H9 (cell line): ENCODE results near the gene KLK3. TPM values are rescaled to one million over a fixed set of nuclear protein-coding genes. Genes with fewer than 3 reads are reported as not detected.

Experiments used
- DNase-seq: peaks from one replicate; pipeline ENCODE4 v3.0.0-alpha.2; 2017
- H2AFZ ChIP-seq: one replicate; pipeline ENCODE4 v1.6.1; 2013; ENCODE audit warnings: mild to moderate bottlenecking, low read length, control low read depth, moderate library complexity
- H2AK5ac ChIP-seq: 2 replicates; pipeline ENCODE4 v1.6.1; 2013; ENCODE audit warnings: low read length, control low read depth, mixed read lengths; ENCODE audit not compliant: insufficient read length
- H2BK120ac ChIP-seq: one replicate; pipeline ENCODE4 v1.6.1; 2013; ENCODE audit warnings: low read depth, mild to moderate bottlenecking, low read length, control low read depth, inconsistent platforms; ENCODE audit not compliant: poor library complexity, severe bottlenecking
- H2BK12ac ChIP-seq: 2 replicates; pipeline ENCODE4 v1.6.1; 2013; ENCODE audit warnings: low read length, control low read depth, mixed read lengths, low read depth; ENCODE audit not compliant: insufficient read length
- H2BK15ac ChIP-seq: 2 replicates; pipeline ENCODE4 v1.6.1; 2013; ENCODE audit warnings: low read depth, low read length, control low read depth
- H2BK20ac ChIP-seq: one replicate; pipeline ENCODE4 v1.6.1; 2013; ENCODE audit warnings: low read depth, mild to moderate bottlenecking, low read length, control low read depth, inconsistent platforms; ENCODE audit not compliant: poor library complexity, severe bottlenecking
- H2BK5ac ChIP-seq: 2 replicates; pipeline ENCODE4 v1.6.1; 2013; ENCODE audit warnings: low read length, control low read depth, mixed read lengths; ENCODE audit not compliant: insufficient read length
- H3K14ac ChIP-seq: 2 replicates; pipeline ENCODE4 v1.6.1; 2013; ENCODE audit warnings: low read length, control low read depth; ENCODE audit not compliant: insufficient read depth
- H3K18ac ChIP-seq: 2 replicates; pipeline ENCODE4 v1.6.1; 2013; ENCODE audit warnings: low read depth, mild to moderate bottlenecking, mixed read lengths, low read length, control low read depth; ENCODE audit not compliant: insufficient read length
- H3K23ac ChIP-seq: 2 replicates; pipeline ENCODE4 v1.6.1; 2013; ENCODE audit warnings: low read length, control low read depth, mixed read lengths, low read depth; ENCODE audit not compliant: insufficient read length
- H3K23me2 ChIP-seq: 2 replicates; pipeline ENCODE4 v1.6.1; 2013; ENCODE audit warnings: low read depth, mild to moderate bottlenecking, mixed read lengths, low read length, control low read depth; ENCODE audit not compliant: insufficient read length, poor library complexity, severe bottlenecking
- H3K27ac ChIP-seq: 2 replicates; pipeline ENCODE4 v1.5.1; 2013; ENCODE audit warnings: low read length, control low read depth, mixed read lengths, low read depth; ENCODE audit not compliant: insufficient read length
- H3K27me3 ChIP-seq: 2 replicates; pipeline ENCODE4 v1.6.1; 2013; ENCODE audit warnings: low read length, control low read depth, inconsistent platforms; ENCODE audit not compliant: insufficient read depth
- H3K4ac ChIP-seq: 2 replicates; pipeline ENCODE4 v1.6.1; 2013; ENCODE audit warnings: low read depth, mild to moderate bottlenecking, control low read depth, inconsistent platforms, low read length, moderate library complexity
- H3K4me1 ChIP-seq: 2 replicates; pipeline ENCODE4 v1.6.1; 2013; ENCODE audit warnings: low read length, control low read depth, inconsistent platforms; ENCODE audit not compliant: insufficient read depth
- H3K4me2 ChIP-seq: 2 replicates; pipeline ENCODE4 v1.6.1; 2013; ENCODE audit warnings: low read length, control low read depth, mixed read lengths; ENCODE audit not compliant: insufficient read length, insufficient read depth
- H3K56ac ChIP-seq: 2 replicates; pipeline ENCODE4 v1.6.1; 2013; ENCODE audit warnings: low read depth, mild to moderate bottlenecking, mixed read lengths, low read length, control low read depth; ENCODE audit not compliant: insufficient read length
- H3K79me1 ChIP-seq: 2 replicates; pipeline ENCODE4 v1.6.1; 2013; ENCODE audit warnings: low read depth, mild to moderate bottlenecking, moderate library complexity, low read length, control low read depth, inconsistent platforms; ENCODE audit not compliant: insufficient read depth, poor library complexity, severe bottlenecking
- H3K79me2 ChIP-seq: 2 replicates; pipeline ENCODE4 v1.6.1; 2013; ENCODE audit warnings: low read length, control low read depth, inconsistent platforms; ENCODE audit not compliant: insufficient read depth
- H3K9ac ChIP-seq: 2 replicates; pipeline ENCODE4 v1.6.1; 2013; ENCODE audit warnings: low read length, control low read depth, mixed read lengths; ENCODE audit not compliant: insufficient read length; ENCODE audit errors: extremely low read depth
- H3K9me3 ChIP-seq: one replicate; pipeline ENCODE4 v1.6.1; 2013; ENCODE audit warnings: low read depth, low read length, inconsistent platforms; ENCODE audit not compliant: control insufficient read depth
- H3T11ph ChIP-seq: one replicate; pipeline ENCODE4 v1.6.1; 2013; ENCODE audit warnings: mild to moderate bottlenecking, low read length, control low read depth, inconsistent platforms
- H4K20me1 ChIP-seq: one replicate; pipeline ENCODE4 v1.6.1; 2013; ENCODE audit not compliant: control insufficient read depth, insufficient read length, insufficient read depth
- H4K5ac ChIP-seq: 2 replicates; pipeline ENCODE4 v1.6.1; 2013; ENCODE audit warnings: low read depth, mild to moderate bottlenecking, mixed read lengths, low read length, control low read depth; ENCODE audit not compliant: insufficient read length
- H4K8ac ChIP-seq: replicated peaks from 2 replicates; pipeline ENCODE4 v1.6.1; 2013; ENCODE audit warnings: low read length, control low read depth, mixed read lengths, low read depth; ENCODE audit not compliant: insufficient read length
- H4K91ac ChIP-seq: 2 replicates; pipeline ENCODE4 v1.6.1; 2013; ENCODE audit warnings: low read depth, mild to moderate bottlenecking, moderate library complexity, mixed read lengths, low read length, control low read depth; ENCODE audit not compliant: insufficient read length
- H3K27ac Mint-ChIP-seq, 3 experiments: 2 replicates in 2 of 3; 3 replicates in 1 of 3; pipeline ENCODE4 v1.8.0; 2020 to 2021; ENCODE audit warnings: mixed read lengths in 3 of 3, mild to moderate bottlenecking in 1 of 3, moderate library complexity in 1 of 3
- H3K27me3 Mint-ChIP-seq: 2 replicates; pipeline ENCODE4 v1.8.0; 2021; ENCODE audit warnings: low read depth, mild to moderate bottlenecking, moderate library complexity, mixed read lengths
- H3K36me3 Mint-ChIP-seq, 3 experiments: 2 replicates in 2 of 3; 3 replicates in 1 of 3; pipeline ENCODE4 v1.8.0; 2020 to 2021; ENCODE audit warnings: low read depth in 3 of 3, mixed read lengths in 3 of 3; ENCODE audit not compliant: insufficient read depth in 1 of 3
- H3K4me1 Mint-ChIP-seq, 2 experiments: 2 replicates each; pipeline ENCODE4 v1.8.0; 2020; ENCODE audit warnings: mixed read lengths in 2 of 2
- H3K4me3 Mint-ChIP-seq, 2 experiments: 2 replicates in 1 of 2; 3 replicates in 1 of 2; pipeline ENCODE4 v1.8.0; 2020 to 2021; ENCODE audit warnings: mild to moderate bottlenecking in 2 of 2, mixed read lengths in 2 of 2, moderate library complexity in 1 of 2
- H3K9me3 Mint-ChIP-seq, 2 experiments: 2 replicates in 1 of 2; 3 replicates in 1 of 2; pipeline ENCODE4 v1.8.0; 2020; ENCODE audit warnings: mild to moderate bottlenecking in 2 of 2, mixed read lengths in 2 of 2, moderate library complexity in 1 of 2
- WGBS: extraction: QIAGEN DNeasy Blood & Tissue Kit; methylation state at CpG from one replicate; pipeline ENCODE4 v1.1.7; 2013; ENCODE audit warnings: missing lambda C conversion rate, low lambda C conversion rate, mixed read lengths; ENCODE audit not compliant: insufficient read length; ENCODE audit errors: extremely low coverage; 5-methylcytosine and 5-hydroxymethylcytosine counted together
- total RNA-seq: library from RNA; stranded (reverse); gene quantifications from 2 replicates; pipeline ENCODE4 v1.2.1, GENCODE V29; 2021
- TF ChIP-seq, protein P1 (sequence below): fragments of 200-600 bp; sonication (generic); conservative IDR thresholded peaks from 3 replicates; pipeline ENCODE4 v1.8.0; 2021; ENCODE audit warnings: antibody characterized with exemption, mild to moderate bottlenecking

KLK3 gene
- total RNA-seq, 1 experiment from 2014 or later = not detected

DNA sequence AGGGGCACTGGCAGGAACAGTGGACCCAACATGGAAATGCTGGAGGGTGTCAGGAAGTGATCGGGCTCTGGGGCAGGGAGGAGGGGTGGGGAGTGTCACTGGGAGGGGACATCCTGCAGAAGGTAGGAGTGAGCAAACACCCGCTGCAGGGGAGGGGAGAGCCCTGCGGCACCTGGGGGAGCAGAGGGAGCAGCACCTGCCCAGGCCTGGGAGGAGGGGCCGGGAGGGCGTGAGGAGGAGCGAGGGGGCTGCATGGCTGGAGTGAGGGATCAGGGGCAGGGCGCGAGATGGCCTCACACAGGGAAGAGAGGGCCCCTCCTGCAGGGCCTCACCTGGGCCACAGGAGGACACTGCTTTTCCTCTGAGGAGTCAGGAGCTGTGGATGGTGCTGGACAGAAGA, 22.6 kb downstream of the KLK3 start:
- Histone ChIP-seq H2BK120ac (no peak overlapping the region), H3K27me3 (no peaks in the 10 kb centered on the region; the same call in 1 of the 2 replicates), H2BK5ac (no peak overlapping the region), H3K27ac (no peak overlapping the region), H2BK15ac (no peak overlapping the region), H3K4me2 (no peak overlapping the region), H2AK5ac (no peak overlapping the region), H3K56ac (no peak overlapping the region), H4K20me1 (no peaks in the 10 kb centered on the region), H3K18ac (peak overlapping the region; percentile 1), H3K9ac (no peak overlapping the region), H3T11ph (no peak overlapping the region), H3K14ac (no peak overlapping the region), H2BK12ac (no peak overlapping the region), H2AFZ (no peak overlapping the region), H3K79me1 (no peaks in the 10 kb centered on the region), H3K4ac (no peak overlapping the region), H3K23ac (no peak overlapping the region), H2BK20ac (no peak overlapping the region), H3K79me2 (no peaks in the 10 kb centered on the region), H3K9me3 (no peaks in the 10 kb centered on the region), H4K91ac (no peak overlapping the region), H4K5ac (no peak overlapping the region), H3K4me1 (no peaks in the 10 kb centered on the region; the same call in 1 of the 2 replicates), H4K8ac (no peak overlapping the region), H3K23me2 (no peaks in the 10 kb centered on the region)
- H3K27ac Mint-ChIP-seq = no peak overlapping the region; a peak in 1 of 7 replicates
- peaks cover 0 to 1% of the 10 kb centered on the region in 2 experiments; a peak in 1 of 5 replicates for H3K9me3 Mint-ChIP-seq
- H3K27me3 Mint-ChIP-seq = peaks cover 37% of the 10 kb centered on the region
- no peaks in the 10 kb centered on the region for H3K36me3 Mint-ChIP-seq
- peak; percentile 59 for DNase-seq
- H3K4me1 Mint-ChIP-seq = peaks cover 4 to 10% of the 10 kb centered on the region in 2 experiments; a peak in 2 of 4 replicates
- TF ChIP-seq, protein P1, sequence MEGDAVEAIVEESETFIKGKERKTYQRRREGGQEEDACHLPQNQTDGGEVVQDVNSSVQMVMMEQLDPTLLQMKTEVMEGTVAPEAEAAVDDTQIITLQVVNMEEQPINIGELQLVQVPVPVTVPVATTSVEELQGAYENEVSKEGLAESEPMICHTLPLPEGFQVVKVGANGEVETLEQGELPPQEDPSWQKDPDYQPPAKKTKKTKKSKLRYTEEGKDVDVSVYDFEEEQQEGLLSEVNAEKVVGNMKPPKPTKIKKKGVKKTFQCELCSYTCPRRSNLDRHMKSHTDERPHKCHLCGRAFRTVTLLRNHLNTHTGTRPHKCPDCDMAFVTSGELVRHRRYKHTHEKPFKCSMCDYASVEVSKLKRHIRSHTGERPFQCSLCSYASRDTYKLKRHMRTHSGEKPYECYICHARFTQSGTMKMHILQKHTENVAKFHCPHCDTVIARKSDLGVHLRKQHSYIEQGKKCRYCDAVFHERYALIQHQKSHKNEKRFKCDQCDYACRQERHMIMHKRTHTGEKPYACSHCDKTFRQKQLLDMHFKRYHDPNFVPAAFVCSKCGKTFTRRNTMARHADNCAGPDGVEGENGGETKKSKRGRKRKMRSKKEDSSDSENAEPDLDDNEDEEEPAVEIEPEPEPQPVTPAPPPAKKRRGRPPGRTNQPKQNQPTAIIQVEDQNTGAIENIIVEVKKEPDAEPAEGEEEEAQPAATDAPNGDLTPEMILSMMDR = no peak
- no CpG with 5 or more reads among the region's 8 CpGs for WGBS
- H3K4me3 Mint-ChIP-seq = no peak overlapping the region
